ENCODE data around the gene RPS6KA1. TPM values are rescaled to one million over a fixed set of nuclear protein-coding genes. Genes with fewer than 3 reads are reported as not detected.

RPS6KA1 gene
- total and polyA plus RNA-seq, 2 of the 13 experiments (the other 11 are each of a cell fraction or from before 2014, with no cell fraction given) = 19.6 to 24.2 TPM

GRCh38 chr1:26598890-26599289, 69.3 kb downstream of the RPS6KA1 start (continued):
- TF ChIP-seq ZNF574 (CRISPR knock-in tag; IDR thresholded peaks at IDR 0.05) (no peak), FOXP1 (IDR thresholded peaks at IDR 0.05) (no peak), FOXP1 (CRISPR knock-in tag; IDR thresholded peaks at IDR 0.05) (no peak), ZNF124 (CRISPR knock-in tag; IDR thresholded peaks at IDR 0.05) (no peak), PREB (CRISPR knock-in tag; IDR thresholded peaks at IDR 0.05) (no peak), ZNF7 (CRISPR knock-in tag; IDR thresholded peaks at IDR 0.05) (no peak), CSRNP2 (CRISPR knock-in tag; conservative IDR thresholded peaks at IDR 0.05; ENCODE audit: low read depth) (no peak), ZFP41 (CRISPR knock-in tag; IDR thresholded peaks at IDR 0.05; ENCODE audit: borderline replicate concordance) (no peak), KDM1A (CRISPR knock-in tag; IDR thresholded peaks at IDR 0.05) (no peak), ZUFSP (CRISPR knock-in tag; IDR thresholded peaks at IDR 0.05; ENCODE audit: borderline replicate concordance) (no peak), ZNF556 (CRISPR knock-in tag; IDR thresholded peaks at IDR 0.05; ENCODE audit: borderline replicate concordance) (no peak)
